Stimulated activated CD8-positive, alpha-beta memory T cell treated with anti-CD3 and anti-CD28 coated beads, Interleukin-7, amount 100 ng/mL, for 1 hour (primary cell): Measurements from ENCODE around the gene GYS2.

Source experiments
- DNase-seq, 2 donors: peaks; one replicate each; pipeline ENCODE4 v3.0.0-alpha.2; 2020; ENCODE audit warnings: low read depth in 2 of 2

Gene GYS2

GRCh38 chr12:21505888-21506287, 98.8 kb downstream of the GYS2 start:
- no peak for DNase-seq

GRCh38 chr12:21502872-21503271, 101.8 kb downstream of the GYS2 start:
- DNase-seq, result no peak

DNA sequence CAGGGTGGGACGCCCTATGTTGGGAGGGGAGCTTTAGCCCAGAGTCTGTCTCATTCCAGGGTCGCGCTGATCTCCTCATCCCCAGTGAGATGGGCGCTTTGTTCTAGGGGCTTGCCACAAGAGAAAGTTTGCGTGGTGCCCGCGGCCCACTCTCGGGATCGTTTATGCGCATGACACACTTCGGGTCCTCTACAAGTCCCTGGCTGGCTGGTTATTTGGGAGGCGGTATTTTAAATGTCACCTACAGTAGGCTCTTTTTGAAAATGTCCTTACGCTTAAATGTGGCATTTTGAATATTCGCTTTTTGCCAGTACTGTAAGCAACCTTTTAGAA, 102.5 kb downstream of the GYS2 start:
- peak in 1 of 2 donors; percentile 2 for DNase-seq

- peak; percentile 74 to 79 for DNase-seq
Measured at GRCh38 chr12:21501258-21502163, 103.1 kb downstream of the GYS2 start, which contains the start of the genes GOLT1B and RECQL. TSS of gene GOLT1B (plus strand) at chr12:21501789. CDS start at chr12:21501924, 135 bp downstream. TSS of gene RECQL (minus strand) at chr12:21501635. CDS start at chr12:21499570, 2,065 bp downstream.

DNA sequence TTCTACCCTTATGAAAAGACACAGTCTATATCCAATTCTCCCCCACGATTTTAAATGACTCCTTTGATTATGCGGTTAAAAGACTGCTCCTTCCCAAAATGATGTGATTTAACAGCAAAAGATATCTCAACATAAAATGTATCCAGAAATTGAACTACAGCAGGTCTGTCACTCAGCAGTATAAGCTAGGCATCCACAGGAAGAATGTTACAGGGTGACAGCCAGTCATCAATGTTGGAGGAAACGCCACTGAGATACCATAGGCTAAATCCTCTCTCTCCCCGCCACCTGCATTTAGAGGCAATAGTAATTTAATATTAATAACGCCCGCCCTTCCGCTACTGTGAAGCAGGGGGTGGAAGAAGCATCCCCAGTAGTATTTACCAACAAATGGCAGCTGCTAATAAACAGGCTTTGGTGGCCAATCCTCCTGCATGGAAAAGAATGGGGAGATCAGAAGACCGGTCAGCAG, 103.8 kb downstream of the GYS2 start:
- DNase-seq, result no peak

- no peak for DNase-seq
Measured at GRCh38 chr12:21499765-21500164, 104.9 kb downstream of the GYS2 start.
